Kidney tubule cell (primary cell): ENCODE data around the gene ATF6.
"Not testable (repeated sequence)": the region's sequence is repeated elsewhere in the genome, so short reads cannot be mapped to it uniquely, and the experiment has no call there.

Experiments used
- DNase-seq: peaks from one replicate; pipeline ENCODE4 v3.0.0-alpha.2; 2018; ENCODE audit warnings: low spot score

The ATF6 gene

GRCh38 chr1:161781995-161782394, 15.9 kb downstream of the ATF6 start:
- no peak for DNase-seq

DNA sequence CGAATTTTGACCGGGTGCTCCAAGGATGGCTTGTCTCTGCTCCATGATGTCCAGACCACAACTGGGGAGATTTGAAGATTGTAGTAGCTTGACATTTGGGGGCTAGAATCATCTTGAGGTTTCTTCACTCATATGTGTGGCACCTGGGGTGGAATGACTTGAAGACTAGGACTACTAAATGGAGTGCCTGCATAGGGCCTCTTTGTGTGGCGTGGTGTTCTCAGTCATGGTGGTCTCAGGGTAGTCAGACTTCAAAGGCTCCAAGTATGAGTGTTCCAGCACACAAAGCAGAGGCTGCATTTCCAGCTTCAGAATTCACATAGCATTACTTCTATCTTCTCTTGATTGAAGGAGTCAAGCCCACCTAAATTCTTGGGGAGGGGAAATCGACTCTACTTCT, 16.8 kb downstream of the ATF6 start:
- DNase-seq = no peak

DNA sequence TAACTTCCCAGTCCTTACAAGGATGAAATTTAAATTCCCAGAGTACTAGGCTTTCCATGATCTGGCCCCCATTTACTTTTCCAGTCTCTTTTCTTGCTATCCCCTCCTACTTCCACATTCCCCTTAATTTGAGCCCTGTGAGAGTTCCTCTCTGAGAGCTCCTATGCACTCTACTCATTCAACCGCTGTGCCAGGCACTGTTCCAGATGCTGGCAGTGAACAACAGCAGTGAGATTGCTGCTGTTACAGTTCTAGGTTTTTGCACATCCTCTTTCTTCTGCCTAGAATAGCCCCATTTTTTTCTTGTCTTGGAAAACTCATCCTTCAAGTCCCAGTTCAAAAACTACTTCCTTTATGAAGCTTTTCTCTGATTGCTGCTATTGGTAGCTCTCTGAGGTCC, 18.8 kb downstream of the ATF6 start:
- no peak for DNase-seq

GRCh38 chr1:161787355-161787754, 21.2 kb downstream of the ATF6 start:
- DNase-seq = no peak

- no peak for DNase-seq
Observed at GRCh38 chr1:161790587-161791317, 24.6 kb downstream of the ATF6 start.

DNA sequence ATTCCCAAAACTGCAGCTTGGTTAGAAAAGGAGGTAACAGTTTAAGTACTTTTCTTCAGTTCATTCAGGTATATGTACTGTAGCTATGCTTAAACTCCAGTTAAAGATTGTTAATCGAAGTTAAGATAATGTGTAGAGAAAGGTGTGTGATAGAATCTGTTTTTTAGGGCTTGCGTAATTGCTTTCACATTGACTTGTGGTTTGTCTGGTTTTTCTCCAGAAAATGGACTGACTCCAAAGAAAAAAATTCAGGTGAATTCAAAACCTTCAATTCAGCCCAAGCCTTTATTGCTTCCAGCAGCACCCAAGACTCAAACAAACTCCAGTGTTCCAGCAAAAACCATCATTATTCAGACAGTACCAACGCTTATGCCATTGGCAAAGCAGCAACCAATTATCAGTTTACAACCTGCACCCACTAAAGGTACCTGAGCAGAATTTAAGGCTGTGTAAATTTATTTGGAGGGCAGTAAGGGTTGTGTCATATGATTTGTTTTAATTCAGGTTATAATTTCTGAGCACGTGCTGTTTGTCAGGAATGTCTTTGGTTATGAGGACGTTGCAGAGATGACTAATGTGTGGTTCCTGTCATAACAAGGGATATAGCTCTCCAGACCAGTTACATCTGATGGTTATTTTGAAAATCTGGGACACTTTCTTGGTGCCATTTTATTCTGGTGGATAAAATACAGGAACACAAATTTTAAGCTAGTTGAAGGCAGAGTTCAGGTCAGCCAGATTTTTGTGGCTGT, 26.0 kb downstream of the ATF6 start:
- DNase-seq = peak; percentile 47

- peak; percentile 87 for DNase-seq
Observed at GRCh38 chr1:161792740-161793139, 26.6 kb downstream of the ATF6 start.

GRCh38 chr1:161799792-161800191, 33.7 kb downstream of the ATF6 start:
- no peak for DNase-seq

DNA sequence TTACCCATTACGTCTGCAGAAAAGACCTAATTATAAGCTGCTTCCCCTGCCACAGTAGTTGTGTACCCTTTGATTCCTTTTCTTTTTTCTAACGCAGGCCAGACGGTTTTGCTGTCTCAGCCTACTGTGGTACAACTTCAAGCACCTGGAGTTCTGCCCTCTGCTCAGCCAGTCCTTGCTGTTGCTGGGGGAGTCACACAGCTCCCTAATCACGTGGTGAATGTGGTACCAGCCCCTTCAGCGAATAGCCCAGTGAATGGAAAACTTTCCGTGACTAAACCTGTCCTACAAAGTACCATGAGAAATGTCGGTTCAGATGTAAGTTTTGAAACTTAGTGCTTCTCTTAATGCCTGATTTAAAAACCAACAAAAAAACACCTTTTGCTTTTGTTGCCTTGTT, 35.8 kb downstream of the ATF6 start:
- DNase-seq = no peak

DNA sequence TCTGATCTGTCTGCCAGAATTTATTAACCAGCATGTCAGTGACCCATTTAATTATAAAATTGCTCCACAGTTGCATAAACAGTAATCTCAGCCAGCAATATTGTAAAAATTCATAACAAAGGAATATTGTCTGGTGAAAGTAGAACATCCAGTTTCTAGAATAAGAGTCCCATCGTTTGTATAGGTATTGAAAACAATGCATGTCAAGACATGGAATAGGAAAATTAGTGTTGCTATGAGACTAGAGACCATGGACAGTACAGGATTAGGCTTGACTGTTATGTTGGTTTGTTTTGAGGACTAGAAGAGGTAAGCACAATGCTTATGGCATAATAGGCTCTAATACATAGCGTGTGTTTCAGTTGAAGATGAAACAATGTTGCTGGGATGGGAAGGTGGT, 37.1 kb downstream of the ATF6 start:
- no peak for DNase-seq

- no peak for DNase-seq
Observed at GRCh38 chr1:161805399-161806197, 39.5 kb downstream of the ATF6 start.

GRCh38 chr1:161809202-161809601, 43.1 kb downstream of the ATF6 start:
- not testable (repeated sequence) for DNase-seq

DNA sequence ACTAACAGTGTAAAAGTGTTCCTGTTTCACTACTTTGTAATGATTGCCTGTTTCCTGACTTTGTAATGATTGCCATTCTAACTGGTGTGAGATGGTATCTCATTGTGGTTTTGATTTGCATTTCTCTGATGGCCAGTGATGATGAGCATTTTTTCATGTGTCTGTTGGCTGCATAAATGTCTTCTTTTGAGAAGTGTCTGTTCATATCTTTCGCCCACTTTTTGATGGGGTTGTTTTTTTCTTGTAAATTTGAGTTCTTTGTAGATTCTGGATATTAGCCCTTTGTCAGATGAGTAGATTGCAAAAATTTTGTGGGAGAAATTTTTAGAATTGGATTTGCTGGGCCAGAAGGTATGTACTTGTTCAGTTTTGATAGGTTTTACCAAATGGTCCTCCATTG, 43.5 kb downstream of the ATF6 start:
- not testable (repeated sequence) for DNase-seq

DNA sequence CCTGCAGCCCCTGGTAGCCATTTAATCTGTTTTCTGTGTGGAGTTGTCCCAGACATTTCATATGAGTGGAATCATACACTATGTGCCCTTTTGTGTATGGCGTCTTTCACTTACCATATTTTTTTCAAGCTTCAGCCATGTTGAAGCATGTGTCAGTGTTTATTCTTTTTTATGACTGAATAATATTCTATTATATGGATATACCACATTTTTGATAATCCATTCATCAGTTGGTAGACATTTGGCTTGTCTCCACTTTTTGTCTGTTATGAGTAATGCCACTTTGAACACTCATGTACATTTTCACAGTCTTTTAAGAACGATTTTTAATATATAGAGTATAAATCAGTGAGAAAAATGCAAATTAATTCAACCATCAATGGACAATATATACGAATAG, 44.7 kb downstream of the ATF6 start:
- no peak for DNase-seq

GRCh38 chr1:161816201-161816600, 50.1 kb downstream of the ATF6 start:
- DNase-seq = no peak

- DNase-seq = no peak
Observed at GRCh38 chr1:161817176-161817730, 51.1 kb downstream of the ATF6 start.

- DNase-seq = no peak
Observed at GRCh38 chr1:161820914-161821313, 54.8 kb downstream of the ATF6 start.

DNA sequence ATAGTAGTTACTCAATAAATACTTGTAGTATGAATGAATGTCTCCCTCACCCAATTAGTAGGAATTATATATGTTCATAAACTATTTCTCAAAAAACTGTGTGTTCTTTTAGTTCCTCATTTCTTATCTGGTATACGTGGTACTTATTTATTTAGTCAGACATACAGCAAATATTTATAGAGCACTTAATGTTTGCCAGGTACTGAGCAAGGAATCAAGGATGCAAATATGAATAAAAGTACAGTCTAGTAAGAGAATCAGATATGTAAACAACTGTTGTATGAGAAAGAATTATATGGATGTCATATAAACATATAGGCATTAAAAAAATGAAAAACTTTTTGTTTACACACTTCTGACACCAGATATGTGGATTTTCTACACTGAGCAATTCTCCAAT, 58.5 kb downstream of the ATF6 start:
- DNase-seq = no peak

GRCh38 chr1:161825831-161826230, 59.7 kb downstream of the ATF6 start:
- no peak for DNase-seq

DNA sequence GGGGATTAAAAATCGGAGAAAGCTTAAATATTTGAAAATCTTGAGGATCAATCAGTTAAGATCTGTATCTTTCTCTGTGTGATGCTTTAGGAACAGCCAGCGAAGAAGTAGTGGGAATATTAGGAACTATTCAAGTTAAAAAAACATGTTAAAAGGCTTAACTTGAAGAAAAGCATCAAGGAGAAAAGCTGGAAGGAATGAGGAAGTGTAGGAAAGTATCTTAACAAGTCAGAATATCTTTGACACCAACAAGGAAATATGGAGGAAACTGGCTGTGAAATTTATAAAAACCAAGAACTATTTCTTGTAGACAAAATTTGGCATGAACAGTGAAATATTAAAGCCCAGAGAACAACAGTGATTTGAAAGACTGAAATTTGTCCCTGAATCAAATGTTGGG, 60.4 kb downstream of the ATF6 start:
- DNase-seq = no peak

DNA sequence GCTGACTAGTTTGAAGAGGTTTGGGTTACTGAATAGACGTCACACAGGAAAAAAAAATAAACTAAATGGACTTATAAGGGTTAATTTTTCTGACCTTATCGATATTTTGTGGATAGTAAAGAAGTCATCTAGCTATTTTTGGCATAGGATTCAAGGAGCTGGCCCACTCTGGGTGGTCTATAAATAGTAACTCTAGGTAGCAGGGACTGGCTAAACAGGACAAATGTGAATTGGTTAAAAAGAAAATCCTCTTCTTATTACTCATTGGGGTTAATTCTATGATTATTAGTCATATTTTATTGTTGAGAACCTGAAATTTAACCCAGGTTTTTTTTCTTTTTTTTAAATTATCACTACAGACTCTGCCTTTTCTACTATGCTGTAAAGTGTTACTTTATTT, 61.7 kb downstream of the ATF6 start:
- no peak for DNase-seq

DNA sequence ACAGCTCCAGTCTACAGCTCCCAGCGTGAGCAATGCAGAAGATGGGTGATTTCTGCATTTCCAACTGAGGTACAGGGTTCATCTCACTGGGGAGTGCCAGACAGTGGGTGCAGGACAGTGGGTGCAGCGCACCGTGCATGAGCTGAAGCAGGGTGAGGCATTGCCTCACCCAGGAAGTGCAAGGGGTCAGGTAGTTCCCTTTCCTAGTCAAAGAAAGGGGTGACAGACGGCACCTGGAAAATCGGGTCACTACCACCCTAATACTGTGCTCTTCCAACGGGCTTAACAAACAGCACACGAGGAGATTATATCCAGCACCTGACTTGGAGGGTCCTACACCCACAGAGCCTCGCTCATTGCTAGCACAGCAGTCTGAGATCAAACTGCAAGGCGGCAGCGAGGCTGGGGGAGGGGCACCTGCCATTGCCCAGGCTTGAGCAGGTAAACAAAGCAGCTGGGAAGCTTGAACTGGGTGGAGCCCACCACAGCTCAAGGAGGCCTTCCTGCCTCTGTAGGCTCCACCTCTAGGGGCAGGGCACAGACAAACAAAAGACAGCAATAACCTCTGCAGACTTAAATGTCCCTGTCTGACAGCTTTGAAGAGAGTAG, 66.3 kb downstream of the ATF6 start:
- not testable (repeated sequence) for DNase-seq
